B cell (primary cell): ENCODE measurements around the gene ZNF362. TPM values are rescaled to one million over a fixed set of nuclear protein-coding genes. Genes with fewer than 3 reads are reported as not detected.

Source experiments
- ATAC-seq: fragments of 200-7000 bp; cut with Tn5 transposase; one replicate; pipeline ENCODE4 v1.10.0; 2021; ENCODE audit warnings: low read depth, mild to moderate bottlenecking, moderate number of reproducible peaks, moderate library complexity
- CTCF ChIA-PET: fragments of 350-600 bp; sonication (Branson Sonifier 250); formaldehyde crosslinking; loops from one replicate; lab custom pipeline; 2021; ENCODE audit warnings: antibody characterized with exemption, inconsistent platforms; lab: Charles Lee
- POLR2A ChIA-PET: fragments of 350-600 bp; sonication (Branson Sonifier 250); formaldehyde crosslinking; loops from one replicate; lab custom pipeline; 2021; ENCODE audit warnings: antibody characterized with exemption; lab: Charles Lee
- DNase-seq: peaks from one replicate; pipeline ENCODE4 v3.0.0; 2013
- H2AFZ ChIP-seq: 2 replicates; pipeline ENCODE4 v1.6.1; 2012; ENCODE audit warnings: mild to moderate bottlenecking, low read depth, low read length; ENCODE audit not compliant: insufficient read depth, poor library complexity, severe bottlenecking
- H3K27ac ChIP-seq, 2 donors: 1 replicate in 1 of 2; 2 replicates in 1 of 2; pipeline ENCODE4 v1.5.1; 2012 to 2013; ENCODE audit warnings: low read length in 2 of 2, mild to moderate bottlenecking in 2 of 2, moderate library complexity in 1 of 2
- H3K27me3 ChIP-seq, 4 experiments: fragments of 200-600 bp in 1 of 4; sonication (generic) in 1 of 4; replicated peaks in 1 of 4; 1 replicate in 2 of 4; 2 replicates in 2 of 4; pipeline versions ENCODE4 v1.6.1 to v1.7.0; 2013 to 2016; ENCODE audit warnings: low read length in 3 of 4, mild to moderate bottlenecking in 2 of 4, mixed read lengths in 1 of 4, moderate library complexity in 1 of 4; ENCODE audit not compliant: insufficient read depth in 4 of 4, control insufficient read depth in 3 of 4; ENCODE audit errors: control extremely low read depth in 1 of 4
- H3K36me3 ChIP-seq, 2 experiments: replicated peaks in 1 of 2; 1 replicate in 1 of 2; 2 replicates in 1 of 2; pipeline versions ENCODE4 v1.6.1 to v1.7.1; 2013; ENCODE audit warnings: low read length in 1 of 2; ENCODE audit not compliant: insufficient read depth in 2 of 2, control insufficient read depth in 1 of 2; ENCODE audit errors: control extremely low read depth in 1 of 2, extremely low read depth in 1 of 2
- H3K4me1 ChIP-seq, 2 donors: fragments of 200-600 bp in 1 of 2; sonication (generic) in 1 of 2; 1 replicate in 1 of 2; 2 replicates in 1 of 2; pipeline versions ENCODE4 v1.5.1 to v1.6.1; 2013 to 2017; ENCODE audit warnings: low read length in 2 of 2; ENCODE audit not compliant: control insufficient read depth in 2 of 2, insufficient read depth in 2 of 2
- H3K4me2 ChIP-seq: replicated peaks from 2 replicates; pipeline ENCODE3; 2012; ENCODE audit warnings: mild to moderate bottlenecking, low read depth, low read length; ENCODE audit not compliant: poor library complexity, severe bottlenecking
- H3K4me3 ChIP-seq, 5 experiments: fragments of 200-600 bp in 1 of 5; sonication (generic) in 1 of 5; 1 replicate in 3 of 5; 2 replicates in 2 of 5; pipeline versions ENCODE4 v1.5.1 to v1.7.0; 2011 to 2016; ENCODE audit warnings: low read length in 4 of 5, mild to moderate bottlenecking in 4 of 5, low read depth in 2 of 5, control low read depth in 1 of 5, moderate library complexity in 1 of 5; ENCODE audit not compliant: insufficient read depth in 1 of 5; ENCODE audit errors: control extremely low read depth in 1 of 5, extremely low read depth in 1 of 5
- H3K79me2 ChIP-seq: fragments of 200-600 bp; sonication (generic); one replicate; pipeline ENCODE4 v1.6.0; 2016; ENCODE audit warnings: low read length; ENCODE audit not compliant: control insufficient read depth, insufficient read depth
- H3K9ac ChIP-seq: fragments of 200-600 bp; sonication (generic); 2 replicates; pipeline ENCODE4 v1.6.1; 2017; ENCODE audit warnings: mild to moderate bottlenecking, low read length, moderate library complexity
- H3K9me3 ChIP-seq, 3 donors: one replicate each; pipeline versions ENCODE4 v1.6.1 to v1.7.1; 2013; ENCODE audit warnings: low read length in 2 of 3; ENCODE audit not compliant: control insufficient read depth in 2 of 3, insufficient read depth in 1 of 3; ENCODE audit errors: control extremely low read depth in 1 of 3
- H4K20me1 ChIP-seq: 2 replicates; pipeline ENCODE4 v1.6.0; 2012; ENCODE audit warnings: mild to moderate bottlenecking, low read length; ENCODE audit not compliant: insufficient read depth, control insufficient read depth, poor library complexity, severe bottlenecking
- H3K27ac Mint-ChIP-seq: one replicate; pipeline ENCODE4 v1.8.0; 2021; ENCODE audit warnings: mixed read lengths
- H3K27me3 Mint-ChIP-seq: one replicate; pipeline ENCODE4 v1.8.0; 2021; ENCODE audit warnings: mixed read lengths
- H3K4me1 Mint-ChIP-seq: one replicate; pipeline ENCODE4 v1.8.0; 2021; ENCODE audit warnings: mixed read lengths
- H3K4me3 Mint-ChIP-seq: one replicate; pipeline ENCODE4 v1.8.0; 2021; ENCODE audit warnings: mixed read lengths
- H3K9me3 Mint-ChIP-seq: one replicate; pipeline ENCODE4 v1.8.0; 2022; ENCODE audit warnings: mixed read lengths; ENCODE audit not compliant: insufficient read depth
- EZH2 ChIP-seq: IDR thresholded peaks from 2 replicates; pipeline ENCODE4 v1.6.1; 2012; ENCODE audit warnings: borderline replicate concordance, low read depth, mild to moderate bottlenecking, moderate library complexity, low read length; ENCODE audit not compliant: insufficient read depth, poor library complexity, severe bottlenecking
- WGBS: methylation state at CpG from one replicate; pipeline ENCODE4 v1.1.5; 2013; ENCODE audit warnings: missing lambda C conversion rate; ENCODE audit not compliant: insufficient coverage; 5-methylcytosine and 5-hydroxymethylcytosine counted together
- intact Hi-C: fragments of 100-400 bp; cut with micrococcal nuclease; formaldehyde crosslinking; loops from one replicate; pipeline ENCODE4 v1.10.0; 2022
- polyA plus RNA-seq: library from polyadenylated mRNA; depleted of rRNA; stranded (reverse); fragments of >200 nt; gene quantifications from 2 replicates; pipeline ENCODE4 v1.2.3, GENCODE V29; 2012
- total RNA-seq, 2 donors: library from RNA; stranded (reverse); fragments of 120-200 nt in 1 of 2; gene quantifications; 1 replicate in 1 of 2; 2 replicates in 1 of 2; pipeline versions ENCODE4 v1.2.3 to v1.2.4, GENCODE V29; 2013 to 2022
- TF ChIP-seq, protein P1 (sequence below): fragments of 200-600 bp; IDR thresholded peaks from one replicate; pipeline ENCODE4 v1.8.0; 2022; ENCODE audit warnings: antibody characterized with exemption, mild to moderate bottlenecking

Gene ZNF362
- total and polyA plus RNA-seq, 2 donors (not counting 1 experiment from before 2014, with no cell fraction given): 14.0 to 20.4 TPM

DNA sequence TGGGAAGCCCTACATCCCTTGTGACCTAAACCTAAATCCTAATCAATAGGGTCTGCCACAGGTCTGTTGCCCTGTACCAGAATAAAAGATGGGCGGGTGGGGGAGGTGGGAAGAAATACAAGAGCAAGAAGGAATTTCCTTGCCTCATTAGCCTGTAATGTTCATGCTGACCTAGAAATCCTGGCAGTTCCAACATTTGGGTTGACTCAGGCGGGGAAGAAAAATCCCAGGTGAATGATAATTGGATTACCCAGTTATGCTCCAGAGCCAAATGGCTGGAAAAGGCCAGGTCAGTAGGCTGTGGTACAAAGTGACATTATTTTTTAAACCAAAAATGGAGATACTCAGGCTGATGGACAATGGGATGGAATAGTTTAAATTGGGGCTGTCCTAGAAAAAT, 91.9 kb downstream of the ZNF362 start:
- H3K4me3 ChIP-seq: peak overlapping the region in 3 of 5 experiments; percentile 58 to 92 (median 79)
- Mint-ChIP-seq H3K9me3 (no peaks in the 10 kb centered on the region), H3K27ac (peak overlapping the region; percentile 89), H3K4me1 (peaks cover 37% of the 10 kb centered on the region), H3K27me3 (no peaks in the 10 kb centered on the region), H3K4me3 (peak overlapping the region; percentile 92)
- DNase-seq: no peak
- H2AFZ ChIP-seq: no peak overlapping the region
- peaks cover 16 to 20% of the 10 kb centered on the region in 2 donors for H3K4me1 ChIP-seq
- H3K9ac ChIP-seq: no peak overlapping the region
- no peaks in the 10 kb centered on the region for H3K9me3 ChIP-seq
- peaks cover 51% of the 10 kb centered on the region for H3K79me2 ChIP-seq
- 90% methylated on average over 2 of the region's 2 CpGs for WGBS
- intact Hi-C loops: no loop called here
- no peak for TF ChIP-seq EZH2
- TF ChIP-seq, protein P1, sequence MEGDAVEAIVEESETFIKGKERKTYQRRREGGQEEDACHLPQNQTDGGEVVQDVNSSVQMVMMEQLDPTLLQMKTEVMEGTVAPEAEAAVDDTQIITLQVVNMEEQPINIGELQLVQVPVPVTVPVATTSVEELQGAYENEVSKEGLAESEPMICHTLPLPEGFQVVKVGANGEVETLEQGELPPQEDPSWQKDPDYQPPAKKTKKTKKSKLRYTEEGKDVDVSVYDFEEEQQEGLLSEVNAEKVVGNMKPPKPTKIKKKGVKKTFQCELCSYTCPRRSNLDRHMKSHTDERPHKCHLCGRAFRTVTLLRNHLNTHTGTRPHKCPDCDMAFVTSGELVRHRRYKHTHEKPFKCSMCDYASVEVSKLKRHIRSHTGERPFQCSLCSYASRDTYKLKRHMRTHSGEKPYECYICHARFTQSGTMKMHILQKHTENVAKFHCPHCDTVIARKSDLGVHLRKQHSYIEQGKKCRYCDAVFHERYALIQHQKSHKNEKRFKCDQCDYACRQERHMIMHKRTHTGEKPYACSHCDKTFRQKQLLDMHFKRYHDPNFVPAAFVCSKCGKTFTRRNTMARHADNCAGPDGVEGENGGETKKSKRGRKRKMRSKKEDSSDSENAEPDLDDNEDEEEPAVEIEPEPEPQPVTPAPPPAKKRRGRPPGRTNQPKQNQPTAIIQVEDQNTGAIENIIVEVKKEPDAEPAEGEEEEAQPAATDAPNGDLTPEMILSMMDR: no peak
- peaks cover 31% of the 10 kb centered on the region for H4K20me1 ChIP-seq
- CTCF ChIA-PET: interaction anchor here (0.6 to 1.2 kb wide), 3 partner anchors 38 to 221 kb away, joined by 3 to 5 read pairs (median 3); no protein-coding TSS in a partner anchor
- H3K4me2 ChIP-seq: peak overlapping the region; percentile 94
- H3K36me3 ChIP-seq: peaks cover 0 to 2% of the 10 kb centered on the region in 2 experiments
- H3K27ac ChIP-seq: no peak overlapping the region
- H3K27me3 ChIP-seq: peaks cover 0 to 3% (median 0%) of the 10 kb centered on the region in 4 experiments
- POLR2A ChIA-PET: no interaction called here
- no peak for ATAC-seq

DNA sequence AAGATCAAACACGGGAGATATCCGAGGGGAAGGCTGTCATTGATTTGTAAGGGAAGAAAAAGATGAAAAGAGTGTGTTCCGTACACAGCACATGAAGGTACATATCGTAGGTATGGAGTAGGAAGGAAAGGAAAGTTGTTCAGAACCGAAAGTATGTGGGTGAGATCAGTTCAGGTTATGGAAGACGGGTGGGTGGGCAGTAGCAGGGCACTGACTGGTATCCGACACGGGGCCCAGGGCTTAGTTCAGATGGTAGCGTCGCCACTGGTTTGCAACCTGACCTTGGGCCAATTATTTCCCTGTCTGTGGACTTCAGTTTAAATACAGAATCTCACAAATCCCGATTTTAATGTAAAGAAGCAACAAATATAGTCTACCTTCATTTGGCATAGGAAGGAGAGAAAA, 92.4 kb downstream of the ZNF362 start:
- DNase-seq: peak; percentile 36
- no peak for ATAC-seq
- 9% methylated on average over 6 of the region's 11 CpGs for WGBS
- Mint-ChIP-seq H3K4me3 (peak overlapping the region; percentile 92), H3K27ac (peak overlapping the region; percentile 89), H3K9me3 (no peaks in the 10 kb centered on the region), H3K4me1 (peaks cover 37% of the 10 kb centered on the region), H3K27me3 (no peaks in the 10 kb centered on the region)
- Histone ChIP-seq H3K4me1 (peaks cover 16 to 20% of the 10 kb centered on the region in 2 donors), H3K36me3 (peaks cover 0 to 2% of the 10 kb centered on the region in 2 experiments), H3K9me3 (no peaks in the 10 kb centered on the region), H3K27ac (peak overlapping the region in 1 of 2 donors; percentile 54), H3K4me3 (peak overlapping the region; percentile 43 to 92 (median 69)), H3K79me2 (peaks cover 51% of the 10 kb centered on the region), H4K20me1 (peaks cover 28% of the 10 kb centered on the region), H3K27me3 (peaks cover 0 to 3% (median 0%) of the 10 kb centered on the region in 4 experiments), H2AFZ (peak overlapping the region; percentile 59), H3K4me2 (peak overlapping the region; percentile 94), H3K9ac (peak overlapping the region; percentile 70)
- TF ChIP-seq, protein P1: no peak
- no peak for TF ChIP-seq EZH2
- ChIA-PET POLR2A (no interaction called here), CTCF (interaction anchor here (0.8 kb wide), 1 partner anchor 222 kb away, joined by 3 read pairs; no protein-coding TSS in a partner anchor)
- intact Hi-C loops: loop anchor here (1.0 kb wide), 1 partner anchor 93 kb away; no protein-coding TSS in a partner anchor
